ENCODE results near the gene IP6K2. TPM values are rescaled to one million over a fixed set of nuclear protein-coding genes. Genes with fewer than 3 reads are reported as not detected.
"Not testable (repeated sequence)": the region's sequence is repeated elsewhere in the genome, so short reads cannot be mapped to it uniquely, and the experiment has no call there.

IP6K2 gene, protein sequence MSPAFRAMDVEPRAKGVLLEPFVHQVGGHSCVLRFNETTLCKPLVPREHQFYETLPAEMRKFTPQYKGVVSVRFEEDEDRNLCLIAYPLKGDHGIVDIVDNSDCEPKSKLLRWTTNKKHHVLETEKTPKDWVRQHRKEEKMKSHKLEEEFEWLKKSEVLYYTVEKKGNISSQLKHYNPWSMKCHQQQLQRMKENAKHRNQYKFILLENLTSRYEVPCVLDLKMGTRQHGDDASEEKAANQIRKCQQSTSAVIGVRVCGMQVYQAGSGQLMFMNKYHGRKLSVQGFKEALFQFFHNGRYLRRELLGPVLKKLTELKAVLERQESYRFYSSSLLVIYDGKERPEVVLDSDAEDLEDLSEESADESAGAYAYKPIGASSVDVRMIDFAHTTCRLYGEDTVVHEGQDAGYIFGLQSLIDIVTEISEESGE
- 207 and 212 TPM in 2 replicates for total RNA-seq
- long read RNA-seq, transcript IP6K2-201 (6 exons, 1,775 nt), result major isoform, 254 of 521 reads
- long read RNA-seq, transcript IP6K2-221 (2 exons, 1,673 nt), result minor isoform, 13 of 521 reads
- long read RNA-seq, transcript IP6K2-208 (2 exons, 1,124 nt), result minor isoform, 6 of 521 reads
- long read RNA-seq, partial matches to known transcripts, result 35 of 521 reads
- long read RNA-seq, other reads (novel, unspliced or antisense), result 210 of 521 reads

DNA sequence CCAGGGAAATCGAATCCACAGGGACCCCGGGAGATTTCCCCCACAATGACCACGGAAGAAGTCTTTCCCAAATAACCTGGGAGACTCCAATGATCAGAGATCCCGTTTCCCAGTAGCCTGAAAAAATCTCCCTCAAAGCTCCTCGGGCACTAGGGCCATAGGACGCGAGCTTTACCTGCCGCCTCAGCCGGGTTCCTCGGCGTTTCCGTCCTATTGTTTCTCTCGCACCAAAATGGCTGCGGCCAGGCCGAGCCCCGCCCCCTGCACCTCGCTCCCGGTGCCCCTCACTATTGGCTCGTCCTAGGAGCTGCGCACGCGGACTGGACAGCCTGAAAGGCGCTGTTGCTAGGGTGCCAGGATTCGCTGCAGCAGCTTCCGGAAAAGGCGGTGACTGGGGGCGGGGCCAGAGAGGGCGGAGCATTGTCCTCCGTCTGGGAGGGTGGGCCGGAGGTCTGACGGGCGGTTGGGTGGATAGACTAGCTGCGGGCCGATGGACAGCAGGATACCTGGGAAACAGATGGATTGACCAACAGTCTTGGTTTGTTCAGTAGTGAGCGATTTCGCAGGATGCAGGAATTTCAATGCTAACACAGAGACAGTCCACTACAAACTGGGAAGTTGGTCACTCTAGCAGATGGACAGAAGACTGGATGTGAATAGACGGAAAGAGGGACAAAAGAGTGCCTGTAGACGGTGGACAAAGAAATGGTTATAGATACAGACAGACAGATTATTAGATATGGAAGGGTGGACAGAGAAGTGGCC lies at the start of gene IP6K2:
IP6K2 (minus strand) TSS at position 240 of the 765 bp plus-strand sequence. CDS start 21,930 bp downstream, outside the sequence.
- Mint-ChIP-seq H3K9me3 (ENCODE audit: low read depth) (no peaks in the 10 kb centered on the region), H3K27ac (peak within 1 kb of the TSS; percentile 100), H3K4me3 (ENCODE audit: low read depth) (peak within 1 kb of the TSS; percentile 99), H3K27me3 (no peaks in the 10 kb centered on the region), H3K4me1 (ENCODE audit: low read depth) (peaks cover 38% of the 10 kb centered on the region), H3K36me3 (ENCODE audit: insufficient read depth) (peaks cover 7% of the 10 kb centered on the region)
- TF ChIP-seq, protein P1, sequence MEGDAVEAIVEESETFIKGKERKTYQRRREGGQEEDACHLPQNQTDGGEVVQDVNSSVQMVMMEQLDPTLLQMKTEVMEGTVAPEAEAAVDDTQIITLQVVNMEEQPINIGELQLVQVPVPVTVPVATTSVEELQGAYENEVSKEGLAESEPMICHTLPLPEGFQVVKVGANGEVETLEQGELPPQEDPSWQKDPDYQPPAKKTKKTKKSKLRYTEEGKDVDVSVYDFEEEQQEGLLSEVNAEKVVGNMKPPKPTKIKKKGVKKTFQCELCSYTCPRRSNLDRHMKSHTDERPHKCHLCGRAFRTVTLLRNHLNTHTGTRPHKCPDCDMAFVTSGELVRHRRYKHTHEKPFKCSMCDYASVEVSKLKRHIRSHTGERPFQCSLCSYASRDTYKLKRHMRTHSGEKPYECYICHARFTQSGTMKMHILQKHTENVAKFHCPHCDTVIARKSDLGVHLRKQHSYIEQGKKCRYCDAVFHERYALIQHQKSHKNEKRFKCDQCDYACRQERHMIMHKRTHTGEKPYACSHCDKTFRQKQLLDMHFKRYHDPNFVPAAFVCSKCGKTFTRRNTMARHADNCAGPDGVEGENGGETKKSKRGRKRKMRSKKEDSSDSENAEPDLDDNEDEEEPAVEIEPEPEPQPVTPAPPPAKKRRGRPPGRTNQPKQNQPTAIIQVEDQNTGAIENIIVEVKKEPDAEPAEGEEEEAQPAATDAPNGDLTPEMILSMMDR (IDR thresholded peaks at IDR 0.05; ENCODE audit: unreplicated experiment), result no peak
- DNase-seq (ENCODE audit: low spot score, unreplicated experiment), result peak; percentile 98

DNA sequence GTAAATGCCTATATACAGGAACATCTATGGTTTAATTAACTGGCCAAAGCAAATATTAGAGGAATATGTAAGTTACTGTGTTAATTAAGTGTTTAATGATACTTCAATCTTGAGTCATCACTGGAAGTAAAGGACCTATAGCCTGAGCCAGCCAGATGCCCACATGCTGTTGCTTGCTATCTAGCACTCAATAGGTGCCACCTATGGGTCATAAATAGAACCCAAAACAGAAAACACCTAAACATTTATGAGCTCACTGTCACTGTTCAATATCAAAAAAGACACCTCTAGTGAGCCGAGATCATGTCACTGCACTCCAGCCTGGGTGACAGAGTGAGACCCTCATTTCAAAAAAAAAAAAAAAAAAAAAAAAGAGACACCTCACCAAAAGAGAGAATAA lies 48.4 kb upstream of the IP6K2 start:
- TF ChIP-seq, protein P1 (IDR thresholded peaks at IDR 0.05; ENCODE audit: unreplicated experiment), result no peak
- Mint-ChIP-seq H3K27ac (no peak overlapping the region), H3K9me3 (ENCODE audit: low read depth) (no peaks in the 10 kb centered on the region), H3K4me3 (ENCODE audit: low read depth) (no peak overlapping the region), H3K27me3 (no peaks in the 10 kb centered on the region), H3K36me3 (ENCODE audit: insufficient read depth) (peaks cover 9% of the 10 kb centered on the region), H3K4me1 (ENCODE audit: low read depth) (no peaks in the 10 kb centered on the region)
- no peak for DNase-seq (ENCODE audit: low spot score, unreplicated experiment)

DNA sequence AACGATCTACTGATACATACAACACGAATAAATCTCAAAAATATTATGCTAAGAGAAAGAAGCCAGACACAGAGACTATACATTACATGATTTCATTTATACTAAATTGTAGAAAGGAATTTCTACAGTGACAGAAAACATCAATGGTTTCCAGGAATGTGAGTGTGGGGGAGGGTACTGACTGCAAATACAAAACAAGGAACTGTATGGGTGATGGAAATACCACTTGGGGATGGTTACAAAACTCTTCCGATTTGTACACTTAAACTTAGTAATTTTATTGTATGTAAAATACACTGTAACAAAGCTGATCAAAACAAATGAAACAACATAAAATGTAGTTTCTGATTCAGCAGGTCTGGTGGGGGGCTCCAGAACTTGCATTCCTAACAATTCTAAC lies 45.8 kb upstream of the IP6K2 start:
- H3K36me3 Mint-ChIP-seq (ENCODE audit: insufficient read depth), result peaks cover 10% of the 10 kb centered on the region
- no peak overlapping the region for H3K4me3 Mint-ChIP-seq (ENCODE audit: low read depth)
- no peaks in the 10 kb centered on the region for H3K27me3 Mint-ChIP-seq
- H3K4me1 Mint-ChIP-seq (ENCODE audit: low read depth), result no peaks in the 10 kb centered on the region
- H3K9me3 Mint-ChIP-seq (ENCODE audit: low read depth), result no peaks in the 10 kb centered on the region
- TF ChIP-seq, protein P1 (IDR thresholded peaks at IDR 0.05; ENCODE audit: unreplicated experiment), result no peak
- no peak overlapping the region for H3K27ac Mint-ChIP-seq
- DNase-seq (ENCODE audit: low spot score, unreplicated experiment), result no peak

DNA sequence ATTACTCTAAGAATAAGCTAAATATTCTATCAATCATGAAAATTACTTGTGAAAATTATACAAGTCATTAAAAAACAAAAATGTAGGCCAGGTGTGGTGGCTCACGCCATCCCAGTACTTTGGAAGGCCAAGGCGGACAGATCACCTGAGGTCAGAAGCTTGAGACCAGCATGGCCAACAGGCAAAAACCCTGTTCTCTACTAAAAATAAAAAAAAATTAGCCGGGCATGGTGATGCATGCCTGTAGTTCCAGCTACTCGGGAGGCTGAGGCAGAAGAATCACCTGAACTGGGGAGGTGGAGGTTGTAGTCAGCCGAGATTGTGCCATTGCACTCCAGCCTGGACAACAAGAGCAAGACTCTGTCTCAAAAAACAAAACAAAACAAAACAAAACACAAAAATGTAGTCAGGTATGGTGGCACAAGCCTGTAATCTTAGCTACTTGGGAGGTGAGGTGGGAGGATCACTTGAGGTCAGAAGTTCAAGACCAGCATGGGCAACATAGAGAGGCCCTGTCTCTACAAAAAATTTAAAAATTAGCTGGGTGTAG lies 43.0 kb upstream of the IP6K2 start:
- not testable (repeated sequence) for H3K27me3 Mint-ChIP-seq; DNase-seq (ENCODE audit: low spot score, unreplicated experiment); H3K36me3 Mint-ChIP-seq (ENCODE audit: insufficient read depth); H3K9me3 Mint-ChIP-seq (ENCODE audit: low read depth); H3K4me3 Mint-ChIP-seq (ENCODE audit: low read depth); H3K27ac Mint-ChIP-seq
- H3K4me1 Mint-ChIP-seq (ENCODE audit: low read depth), result peaks cover 13% of the 10 kb centered on the region

DNA sequence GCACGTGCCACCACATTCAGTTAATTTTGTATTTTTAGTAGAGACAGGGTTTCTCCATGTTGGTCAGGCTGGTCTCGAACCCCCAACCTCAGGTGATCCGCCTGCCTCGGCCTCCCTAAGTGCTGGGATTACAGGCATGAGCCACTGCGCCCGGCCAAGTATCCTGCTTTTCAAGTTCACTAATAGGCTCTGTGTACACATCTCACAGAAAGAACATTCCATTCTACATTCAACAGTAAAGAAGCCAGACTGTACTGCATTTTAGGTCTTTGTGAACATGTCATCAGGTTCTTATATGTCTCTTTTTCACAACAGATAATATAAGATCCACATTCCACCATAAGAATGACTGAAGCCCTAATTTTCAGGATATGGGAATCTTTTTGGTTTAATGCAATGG lies 42.5 kb upstream of the IP6K2 start:
- not testable (repeated sequence) for H3K4me3 Mint-ChIP-seq (ENCODE audit: low read depth); H3K9me3 Mint-ChIP-seq (ENCODE audit: low read depth); H3K27me3 Mint-ChIP-seq; H3K36me3 Mint-ChIP-seq (ENCODE audit: insufficient read depth); DNase-seq (ENCODE audit: low spot score, unreplicated experiment); H3K27ac Mint-ChIP-seq
- peaks cover 13% of the 10 kb centered on the region for H3K4me1 Mint-ChIP-seq (ENCODE audit: low read depth)

DNA sequence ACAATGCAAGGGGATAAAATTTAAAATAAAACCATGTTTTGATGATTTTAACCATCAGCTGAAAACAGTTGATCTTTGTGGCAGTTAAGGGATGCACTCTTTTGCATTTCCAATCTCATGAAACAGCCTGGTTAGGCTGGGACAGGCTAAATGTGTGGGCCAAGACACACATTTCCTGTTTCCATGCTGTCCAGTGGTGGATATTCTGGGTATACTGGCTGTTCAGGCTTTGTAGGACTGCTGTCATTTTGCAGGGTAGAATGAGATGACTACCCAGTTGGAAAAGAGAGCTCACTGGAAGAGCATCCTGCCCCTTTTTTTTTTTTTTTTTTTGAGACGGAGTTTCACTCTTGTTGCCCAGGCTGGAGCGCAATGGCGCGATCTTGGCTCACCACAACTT lies 42.0 kb upstream of the IP6K2 start:
- Mint-ChIP-seq H3K27me3 (no peaks in the 10 kb centered on the region), H3K4me1 (ENCODE audit: low read depth) (peaks cover 13% of the 10 kb centered on the region), H3K4me3 (ENCODE audit: low read depth) (no peak overlapping the region), H3K9me3 (ENCODE audit: low read depth) (no peaks in the 10 kb centered on the region), H3K36me3 (ENCODE audit: insufficient read depth) (peaks cover 3% of the 10 kb centered on the region), H3K27ac (no peak overlapping the region)
- no peak for DNase-seq (ENCODE audit: low spot score, unreplicated experiment)
- TF ChIP-seq, protein P1 (IDR thresholded peaks at IDR 0.05; ENCODE audit: unreplicated experiment), result no peak

Measured in progenitor cell of endocrine pancreas (in vitro differentiated cells).